HG03558 (cell line): ENCODE data around the gene MAD2L2.

Experiments
- ATAC-seq: cut with Tn5 transposase; IDR thresholded peaks from one replicate; pipeline ENCODE4 v1.9.1; 2021; ENCODE audit warnings: moderate number of reproducible peaks; ENCODE audit not compliant: unreplicated experiment; ENCODE audit errors: extremely low read depth

MAD2L2 gene

DNA sequence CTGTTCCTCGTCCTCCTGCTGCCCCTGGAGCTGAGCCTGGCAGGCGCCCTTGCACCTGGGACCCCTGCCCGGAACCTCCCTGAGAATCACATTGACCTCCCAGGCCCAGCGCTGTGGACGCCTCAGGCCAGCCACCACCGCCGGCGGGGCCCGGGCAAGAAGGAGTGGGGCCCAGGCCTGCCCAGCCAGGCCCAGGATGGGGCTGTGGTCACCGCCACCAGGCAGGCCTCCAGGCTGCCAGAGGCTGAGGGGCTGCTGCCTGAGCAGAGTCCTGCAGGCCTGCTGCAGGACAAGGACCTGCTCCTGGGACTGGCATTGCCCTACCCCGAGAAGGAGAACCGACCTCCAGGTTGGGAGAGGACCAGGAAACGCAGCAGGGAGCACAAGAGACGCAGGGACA is 25.3 kb upstream of the MAD2L2 start:
- ATAC-seq, result no peak

DNA sequence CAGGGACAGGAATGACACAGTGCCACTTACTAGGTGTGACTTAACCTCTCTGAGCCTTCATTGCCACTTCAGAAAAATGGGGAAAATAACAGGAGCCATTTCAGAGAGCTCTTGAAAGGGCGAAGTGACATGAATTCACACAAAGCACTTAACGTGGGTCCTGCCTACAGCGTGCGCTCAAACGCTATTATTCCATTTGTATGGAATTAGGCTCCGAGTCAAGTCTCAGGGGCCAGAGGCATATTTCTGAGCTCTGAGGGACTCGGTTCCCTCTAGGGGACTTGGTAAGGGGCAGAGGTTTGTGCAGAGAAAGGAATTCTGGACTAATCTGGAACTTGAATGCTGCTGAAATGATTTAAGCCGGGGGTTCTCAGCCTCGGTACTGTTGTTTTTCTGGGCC is 24.6 kb upstream of the MAD2L2 start:
- ATAC-seq, result no peak

DNA sequence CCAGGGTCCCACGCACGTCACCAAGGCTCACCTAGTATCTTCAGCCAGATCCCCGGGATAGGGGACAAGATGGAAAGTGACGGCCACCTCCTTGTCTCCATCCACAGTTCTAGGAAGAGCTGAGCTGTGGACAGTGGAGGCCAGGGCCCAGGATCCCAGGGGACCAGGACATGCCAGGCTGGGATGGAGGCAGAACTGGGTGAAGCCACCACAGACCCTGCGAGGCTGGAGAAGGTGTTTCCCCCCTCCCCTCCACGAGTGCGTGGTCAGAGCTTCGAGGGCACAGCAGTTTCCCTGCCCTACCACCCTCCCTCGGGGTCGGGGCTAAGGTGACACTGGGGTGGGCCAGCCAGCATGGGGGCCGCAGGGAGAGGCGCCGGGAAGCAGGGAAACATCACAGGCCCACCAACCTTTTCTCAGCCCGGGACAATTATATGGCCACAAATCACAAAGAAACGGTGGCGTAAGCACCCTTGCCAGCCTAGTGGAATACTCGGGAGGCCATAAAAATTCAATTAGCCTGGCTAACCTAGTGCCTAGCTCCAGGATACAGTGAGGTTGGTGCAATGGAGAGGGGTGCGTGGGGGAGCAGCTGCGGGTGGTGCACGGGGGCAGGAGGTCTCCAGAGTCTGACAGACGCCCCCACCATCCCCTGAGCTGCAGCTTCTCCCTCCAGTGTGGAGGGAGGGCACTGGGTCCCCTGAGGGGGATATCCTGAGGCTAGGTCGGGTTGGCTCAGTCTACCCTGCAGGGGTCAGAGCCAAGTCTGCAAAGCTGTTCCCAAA is 23.9 kb upstream of the MAD2L2 start:
- no peak for ATAC-seq

DNA sequence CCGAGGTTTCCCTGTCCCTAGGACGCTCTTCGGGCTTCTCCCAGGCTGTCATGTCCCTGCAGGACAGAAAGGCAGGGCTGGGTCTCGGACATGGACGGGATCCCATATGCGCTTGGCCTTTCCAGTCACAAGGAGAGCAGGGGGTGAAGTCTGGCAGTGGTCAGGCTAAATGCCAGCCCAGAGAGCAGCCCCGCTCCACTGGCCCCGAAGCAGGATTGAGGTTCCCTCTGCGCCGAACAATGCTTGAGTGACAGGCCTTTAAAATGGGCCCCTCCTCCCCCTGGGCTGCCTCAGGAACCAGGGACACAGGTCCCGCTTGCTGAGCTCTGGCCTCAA is 23.2 kb upstream of the MAD2L2 start:
- no peak for ATAC-seq

DNA sequence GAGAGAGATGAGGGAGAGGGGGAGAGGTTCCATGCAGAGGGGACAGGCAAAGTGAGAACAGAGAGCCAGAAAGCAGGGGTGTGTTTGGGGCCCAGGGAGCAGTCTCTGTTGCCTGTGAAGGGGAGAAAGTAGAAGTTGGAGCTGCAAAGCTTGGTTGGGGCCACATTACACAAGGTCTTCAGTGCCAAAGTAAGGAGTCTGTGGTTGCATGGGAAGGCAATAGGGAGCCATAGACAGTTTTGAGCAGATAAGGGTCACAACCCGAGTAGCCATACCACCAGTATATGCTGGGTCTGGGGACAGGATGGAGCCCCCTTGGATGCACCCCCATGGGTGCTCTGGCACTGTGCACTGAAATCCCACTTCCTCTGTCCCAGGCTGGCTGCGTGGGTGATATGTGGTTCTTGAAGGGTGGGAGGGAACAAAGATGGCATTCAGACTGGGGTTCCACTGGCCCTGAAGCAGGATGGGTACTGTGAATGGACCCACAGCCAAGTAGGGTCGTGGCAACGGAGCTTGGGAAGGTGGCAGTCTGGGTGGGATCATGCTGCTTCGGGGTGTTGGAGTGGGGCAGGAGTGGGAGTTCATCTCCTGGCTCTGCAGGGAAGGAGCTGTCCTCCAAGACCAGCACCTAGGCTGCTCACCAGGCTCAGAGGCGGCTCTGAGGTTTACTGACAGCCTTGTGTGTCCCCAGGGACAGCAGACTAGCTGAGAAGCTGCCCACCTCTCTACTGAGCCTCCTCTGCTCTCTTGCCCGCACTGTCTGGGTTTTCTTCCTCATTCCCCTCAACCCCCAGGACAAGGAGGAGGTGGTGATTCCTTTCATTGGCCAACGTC is 22.6 kb upstream of the MAD2L2 start:
- no peak for ATAC-seq

DNA sequence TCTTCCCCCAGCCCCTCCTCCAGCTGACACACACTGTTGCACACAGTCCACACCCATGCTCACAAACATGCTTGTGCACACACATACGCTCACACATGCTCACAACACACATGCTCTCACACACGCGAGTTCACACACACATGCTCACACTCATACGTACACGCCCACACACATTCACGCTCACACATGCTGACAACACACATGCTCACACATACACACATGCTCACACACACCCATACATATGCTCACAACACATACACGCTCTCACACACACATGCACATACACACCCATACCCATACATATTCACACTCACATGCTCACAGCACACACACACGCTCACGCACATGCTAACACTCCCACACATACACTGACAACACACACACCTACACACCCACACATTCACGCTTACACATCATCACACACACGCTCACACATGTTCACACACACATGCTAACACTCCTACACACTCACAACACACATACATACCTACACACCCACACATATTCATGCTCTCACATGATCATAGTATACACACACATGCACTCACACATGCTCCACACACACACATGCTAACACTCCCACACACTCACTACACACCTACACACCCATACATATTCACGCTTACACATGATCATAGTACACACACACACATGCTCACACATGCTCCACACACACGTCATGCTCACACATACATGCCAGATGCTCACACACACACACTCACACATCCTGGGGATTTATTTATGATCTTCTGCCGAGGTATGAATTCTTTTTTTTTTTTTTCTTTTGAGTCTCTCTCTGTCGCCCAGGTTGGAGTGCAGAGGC is 21.2 kb upstream of the MAD2L2 start:
- no peak for ATAC-seq

DNA sequence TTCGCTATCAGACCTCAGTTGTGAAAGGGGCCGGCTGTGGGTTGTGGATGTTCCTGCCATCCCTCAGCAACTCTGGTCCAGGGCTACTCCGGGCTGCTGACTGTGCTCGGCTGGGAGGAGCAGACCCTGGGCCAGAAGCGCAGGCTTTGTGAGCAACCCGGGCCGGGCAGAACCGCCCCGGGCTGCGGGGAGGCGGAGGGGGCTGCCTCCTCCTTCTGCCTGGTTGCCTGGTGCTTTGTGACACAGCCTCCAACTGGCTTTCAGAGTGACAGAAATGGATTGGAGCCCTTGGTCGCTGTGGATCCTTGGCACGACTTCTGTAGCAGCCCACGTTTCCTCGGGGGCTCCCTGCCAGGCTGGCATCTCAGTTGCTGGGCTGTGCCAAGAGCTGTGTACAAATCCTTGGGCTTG is 20.6 kb upstream of the MAD2L2 start:
- ATAC-seq, result no peak

DNA sequence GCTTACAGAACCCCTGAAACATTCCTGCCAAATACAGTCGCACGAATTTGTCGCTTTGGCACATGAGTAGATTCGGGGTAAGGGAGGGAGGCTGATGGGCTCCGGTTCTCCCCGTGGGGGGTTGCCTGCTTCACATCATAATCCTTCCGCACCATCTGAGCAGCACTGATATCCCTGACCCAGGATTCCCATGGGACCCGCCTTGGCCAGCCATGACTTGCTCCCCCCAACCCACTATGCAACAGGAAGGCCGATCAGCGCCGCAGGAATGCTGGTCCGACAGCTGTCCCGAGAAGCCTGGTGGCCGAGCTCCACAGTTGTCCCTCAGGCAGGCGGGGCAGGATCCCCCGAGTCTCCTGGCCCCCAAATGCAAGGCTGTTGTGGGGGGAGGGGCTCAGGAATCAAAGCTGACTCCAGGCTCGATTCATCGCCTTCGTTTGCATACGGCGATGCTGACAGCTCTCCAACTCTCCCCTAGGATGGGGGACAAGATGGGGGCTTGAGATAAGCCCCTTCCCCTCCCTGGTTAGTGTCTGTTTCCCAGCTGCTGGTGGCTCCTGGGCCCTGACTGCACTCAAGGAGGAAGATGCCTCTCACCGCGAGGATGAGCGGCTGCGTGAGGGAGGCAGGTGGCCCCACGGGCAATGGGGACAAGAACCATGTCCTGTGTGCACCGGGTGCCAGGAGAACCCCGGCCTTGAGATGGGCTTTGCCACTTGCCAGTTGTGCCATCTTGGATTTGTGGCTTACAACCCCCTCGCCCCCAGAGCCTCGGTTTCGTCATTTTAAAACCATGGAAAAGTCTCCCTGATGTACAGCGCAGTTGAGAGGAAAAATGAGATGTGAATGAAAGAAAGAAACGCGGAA is 19.9 kb upstream of the MAD2L2 start:
- no peak for ATAC-seq

DNA sequence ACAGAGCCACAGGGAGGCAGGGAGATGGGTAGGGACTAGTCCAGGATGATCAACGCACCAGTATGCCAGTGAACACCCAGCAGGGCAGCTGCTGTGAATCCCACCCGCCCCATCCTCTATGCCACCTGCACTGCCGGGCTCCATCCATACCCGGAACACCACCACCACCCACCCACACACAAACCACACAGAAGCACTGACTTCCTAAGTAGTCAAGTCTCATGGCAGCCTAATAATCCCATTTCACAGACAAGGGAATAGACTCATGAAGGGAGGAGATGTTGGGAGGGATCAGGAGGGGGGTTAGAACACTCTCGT is 16.9 kb upstream of the MAD2L2 start:
- no peak for ATAC-seq

DNA sequence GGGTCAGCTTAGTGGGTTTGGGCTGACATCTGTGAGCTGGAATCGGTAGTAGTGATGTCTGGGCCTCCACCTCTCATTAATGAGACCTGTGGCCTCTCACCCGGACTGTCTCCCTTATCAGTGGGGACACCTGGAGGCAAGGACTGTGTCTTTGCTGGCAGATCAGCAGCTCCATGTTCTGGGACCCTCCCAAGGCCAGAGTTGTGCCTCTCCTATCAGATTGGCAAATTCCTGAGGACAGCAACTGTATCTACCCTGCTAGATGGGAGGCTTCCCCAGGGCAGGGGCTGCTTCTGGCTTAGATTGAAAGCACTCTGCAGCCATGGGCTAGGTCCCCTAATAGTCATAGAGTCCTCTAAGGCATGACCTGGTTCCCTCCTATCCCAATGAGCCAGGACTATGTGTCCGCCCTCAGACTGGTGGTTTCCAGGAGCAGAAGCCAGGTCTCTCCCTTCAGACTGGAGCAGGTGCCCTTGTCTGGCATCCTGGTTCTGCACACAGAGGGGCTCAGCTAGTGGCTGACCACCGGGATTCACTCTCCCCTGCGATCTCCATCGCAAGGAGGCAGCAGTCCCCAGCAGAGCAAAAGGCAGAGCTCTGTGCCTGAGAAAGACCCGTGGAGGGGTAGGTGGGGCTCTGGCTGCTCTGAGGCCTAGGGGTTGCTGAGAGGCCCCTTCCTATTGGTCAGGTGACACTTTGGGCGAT is 16.4 kb upstream of the MAD2L2 start:
- no peak for ATAC-seq

DNA sequence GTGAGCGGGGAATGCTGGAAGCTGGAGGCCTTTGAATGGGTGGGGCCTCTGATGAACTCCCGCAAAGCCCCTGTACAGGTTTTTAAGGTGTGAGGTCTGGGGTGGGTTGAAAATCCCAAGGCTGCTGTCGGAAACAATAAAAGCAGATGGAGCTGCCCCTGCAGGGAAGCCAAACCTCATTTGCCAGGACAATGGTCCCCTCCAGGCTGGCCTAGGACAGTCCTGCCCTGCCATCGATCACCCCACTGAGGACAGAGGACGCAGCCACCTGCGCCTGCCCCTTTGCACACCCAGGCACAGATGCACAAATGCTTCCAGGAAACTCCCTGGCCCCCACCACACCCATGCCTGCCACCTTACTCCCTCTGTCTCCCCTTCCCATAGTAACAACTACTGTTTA is 14.9 kb upstream of the MAD2L2 start:
- no peak for ATAC-seq

DNA sequence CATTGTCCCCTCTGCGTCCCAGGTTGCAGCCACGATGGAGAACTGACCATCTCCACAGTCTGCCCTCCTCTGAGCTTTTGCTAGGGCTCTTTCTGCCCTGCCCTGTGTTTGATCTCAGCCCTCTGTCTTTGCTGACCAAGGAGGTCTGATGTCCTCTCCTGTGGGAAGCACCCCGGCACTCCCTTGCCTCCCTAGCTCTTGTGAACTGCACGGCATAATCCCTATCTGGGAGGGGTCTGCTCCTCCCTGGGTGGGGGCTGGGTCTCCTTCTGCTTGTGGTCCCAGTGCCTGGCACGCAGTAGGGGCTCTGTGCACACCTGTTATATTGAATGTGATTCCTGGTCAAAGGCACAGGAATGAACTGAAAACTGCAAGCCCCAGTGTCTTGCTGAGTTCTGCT is 13.0 kb upstream of the MAD2L2 start:
- ATAC-seq, result no peak

DNA sequence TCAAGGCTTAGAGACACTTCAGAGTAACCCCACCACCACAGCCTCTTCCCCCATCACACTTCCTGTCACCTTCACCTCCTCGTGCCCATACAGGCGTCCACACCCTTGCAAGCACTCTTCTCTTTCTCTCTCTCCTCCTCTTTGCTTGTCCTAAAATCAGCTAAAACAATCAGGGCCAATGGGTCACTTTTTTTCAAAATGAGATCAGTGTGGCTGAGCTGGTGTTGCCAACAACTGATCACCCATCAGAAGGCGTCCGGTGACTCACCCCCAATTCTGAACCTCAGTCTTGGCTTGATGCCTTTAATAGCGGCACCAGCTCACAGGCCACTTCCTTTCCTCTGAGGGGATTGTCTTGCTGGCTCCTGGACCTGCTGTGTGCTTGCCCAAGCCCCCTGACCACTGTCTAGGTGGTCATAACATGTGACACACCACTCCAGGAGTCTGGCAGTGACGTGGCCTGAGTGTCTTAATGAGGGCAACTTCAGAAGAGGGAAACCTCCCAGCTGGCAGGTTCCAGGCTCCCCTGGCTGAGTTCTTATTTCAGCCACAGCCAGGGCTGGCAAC is 12.2 kb upstream of the MAD2L2 start:
- no peak for ATAC-seq

DNA sequence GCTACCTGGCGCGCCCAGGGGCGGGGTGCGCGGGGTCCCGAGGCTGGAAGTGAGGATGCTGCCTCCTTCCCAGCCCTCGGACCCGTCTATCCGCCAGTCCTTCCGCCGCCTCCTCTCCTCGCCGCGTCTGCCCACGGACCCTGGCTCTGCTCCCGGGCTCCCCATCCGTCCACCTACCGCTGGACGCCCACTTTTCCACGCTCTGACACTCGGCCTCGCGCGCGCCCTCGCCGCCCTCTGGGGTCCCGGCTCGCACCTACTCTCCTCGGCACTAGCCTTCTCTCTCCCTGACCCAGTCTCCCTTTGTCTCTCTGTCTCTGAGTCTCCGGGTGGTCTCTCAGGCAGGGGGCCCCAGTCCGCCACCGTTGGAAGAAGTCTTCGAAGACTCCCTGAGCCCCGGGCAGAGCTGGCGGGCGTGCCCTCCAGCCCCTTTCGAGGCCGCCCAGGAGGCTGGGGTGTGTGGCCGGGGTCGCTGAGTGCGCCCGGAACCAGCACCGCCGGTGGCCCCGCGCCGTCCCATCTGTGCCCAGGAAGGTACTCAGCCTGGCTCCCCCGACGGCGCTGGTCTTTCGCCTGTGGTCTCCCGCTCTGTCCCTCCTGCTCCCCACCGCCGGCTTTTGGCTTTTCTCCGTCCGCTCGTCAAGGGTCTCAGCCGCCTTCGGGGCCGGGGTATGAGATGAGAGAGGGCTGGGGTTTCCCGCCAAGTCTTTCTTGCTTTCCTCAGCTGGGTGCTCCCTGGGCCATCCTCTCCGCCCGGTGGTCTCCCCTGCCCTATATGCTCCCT is 11.2 kb upstream of the MAD2L2 start:
- ATAC-seq, result no peak

DNA sequence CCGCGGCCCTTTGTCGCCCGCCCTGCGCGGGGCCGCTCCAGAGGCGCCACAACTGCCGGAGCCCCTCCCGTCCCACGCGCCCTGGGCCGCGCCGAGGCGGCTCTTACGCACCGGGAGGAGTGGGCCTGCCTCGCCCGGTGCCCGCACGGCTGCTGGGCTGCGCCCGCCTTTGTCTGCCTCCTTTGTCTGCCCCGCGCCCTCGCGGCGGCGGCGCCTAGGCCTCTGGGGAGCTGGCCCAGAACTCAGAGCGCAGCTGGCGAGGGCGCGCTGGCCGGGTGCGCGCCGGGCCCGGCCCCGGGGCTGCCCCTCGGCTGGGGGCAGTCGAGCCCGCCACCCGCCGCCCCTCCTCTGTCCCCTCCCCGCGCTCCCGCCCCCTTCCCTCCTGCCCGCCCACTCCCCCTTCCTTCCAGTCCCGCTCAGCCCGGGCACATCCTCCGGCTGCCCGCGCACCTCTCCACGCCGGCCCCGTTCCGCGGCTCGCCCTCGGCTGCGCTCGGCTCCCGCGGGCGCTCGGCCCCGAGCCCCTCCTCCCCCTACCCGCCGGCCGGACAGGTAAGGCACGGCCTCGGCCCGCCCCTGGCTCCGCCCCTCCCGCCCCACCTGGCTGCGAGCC is 10.5 kb upstream of the MAD2L2 start, which contains the start of gene DRAXIN:
Gene DRAXIN (plus strand): TSS at position 409 of the 613 bp plus-strand sequence. CDS start 14,549 bp downstream, outside the sequence.
- no peak for ATAC-seq

DNA sequence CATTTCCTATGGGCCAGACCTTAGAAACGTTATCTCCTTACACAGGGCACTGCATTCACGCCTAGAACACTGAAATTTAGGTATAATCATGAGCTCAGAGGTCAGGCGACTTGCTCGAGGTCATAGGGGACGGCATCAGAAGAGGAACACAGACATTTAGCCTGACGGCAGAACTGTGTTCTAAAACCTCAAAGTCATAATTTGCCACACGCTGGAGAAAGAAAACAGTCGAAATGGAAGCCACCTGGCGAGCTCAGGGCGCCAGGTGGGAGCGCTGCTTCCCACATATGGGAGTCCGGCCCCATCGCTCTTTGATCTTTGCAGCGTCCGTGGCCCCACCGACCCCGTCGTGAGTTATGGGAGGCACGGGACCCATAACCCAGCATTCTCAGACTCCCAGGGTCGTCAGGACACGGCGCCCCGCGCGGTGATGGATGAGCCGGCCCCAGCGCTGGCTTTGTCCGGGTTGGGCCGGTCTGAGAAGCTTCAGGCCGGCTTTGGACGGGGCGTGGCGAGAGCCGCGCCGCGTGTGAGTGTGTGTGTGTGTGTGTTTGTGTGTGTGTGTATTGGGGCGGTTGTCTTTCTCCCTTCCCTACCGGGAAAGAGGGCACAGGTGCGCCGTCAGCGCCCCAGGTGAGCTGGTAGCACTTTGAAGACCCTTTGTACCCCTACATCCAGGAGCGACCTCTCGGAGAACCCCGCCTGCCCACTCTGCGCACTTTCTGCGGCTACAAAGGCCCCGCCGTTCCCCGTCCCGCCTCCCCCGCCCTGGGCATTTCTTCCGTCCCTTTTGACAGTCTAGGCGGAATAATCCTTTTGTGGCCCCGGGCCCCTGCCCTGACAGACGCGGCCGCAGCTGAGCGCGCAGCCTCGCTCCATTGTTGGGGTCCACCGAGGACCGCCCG is 9.7 kb upstream of the MAD2L2 start:
- ATAC-seq, result no peak

DNA sequence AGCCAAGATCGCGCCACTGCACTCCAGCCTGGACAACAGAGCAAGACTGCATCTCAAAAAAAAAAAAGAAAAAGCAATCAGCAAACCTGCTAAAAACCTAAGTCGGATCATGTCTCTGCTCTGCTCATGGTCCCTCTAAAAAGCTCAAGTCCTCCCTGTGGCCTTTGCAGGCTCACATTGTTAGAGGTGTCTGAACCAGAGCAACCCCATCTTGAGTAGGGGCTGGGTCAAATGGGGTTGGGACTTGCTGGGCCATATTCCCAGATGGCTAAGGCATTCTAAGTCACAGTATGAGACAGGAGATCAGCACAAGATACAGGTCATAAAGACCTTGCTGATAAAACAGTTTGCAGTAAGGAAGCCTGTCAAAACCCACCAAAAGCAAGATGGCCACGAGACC is 7.6 kb upstream of the MAD2L2 start:
- no peak for ATAC-seq
